Mucosa of descending colon (tissue), 3 donors: Measurements from ENCODE around the gene TBC1D9. TPM values are rescaled to one million over a fixed set of nuclear protein-coding genes. Genes with fewer than 3 reads are reported as not detected.

ENCODE experiments used
- ATAC-seq: fragments of 200-7000 bp; cut with Tn5 transposase; one replicate; pipeline ENCODE4 v1.9.1; 2020; ENCODE audit warnings: mild to moderate bottlenecking, moderate library complexity
- DNase-seq, 3 donors: peaks; one replicate each; pipeline ENCODE4 v3.0.0-alpha.2; 2020
- H3K36me3 ChIP-seq: fragments of 200-600 bp; one replicate; pipeline ENCODE4 v1.8.0; 2021; ENCODE audit warnings: low read depth, mild to moderate bottlenecking
- H3K4me1 ChIP-seq: fragments of 200-600 bp; one replicate; pipeline ENCODE4 v1.8.0; 2021; ENCODE audit warnings: low read depth, mild to moderate bottlenecking
- H3K4me3 ChIP-seq: fragments of 200-600 bp; one replicate; pipeline ENCODE4 v1.8.0; 2021; ENCODE audit warnings: mild to moderate bottlenecking
- H3K9me3 ChIP-seq: fragments of 200-600 bp; one replicate; pipeline ENCODE4 v1.8.0; 2021; ENCODE audit warnings: mild to moderate bottlenecking
- CTCF ChIP-seq: fragments of 200-600 bp; IDR thresholded peaks from one replicate; pipeline ENCODE4 v1.8.0; 2022; ENCODE audit warnings: antibody characterized with exemption, mild to moderate bottlenecking
- intact Hi-C, 2 donors: fragments of 100-400 bp; cut with DNase I in 1 of 2; cut with micrococcal nuclease in 1 of 2; formaldehyde crosslinking; loops; one replicate each; pipeline versions ENCODE4 v1.11.0 to v1.11.1; 2022; cut with DNase I, micrococcal nuclease
- total RNA-seq, 3 donors: library from RNA; stranded (reverse); fragmentation: NEBNext Ultra II Directional in 2 of 3; extraction: Animal tissue kit (Norgen Biotek cat#: 25700) in 2 of 3; gene quantifications; one replicate each; pipeline versions ENCODE4 v1.2.1 to v1.2.4, GENCODE V29; 2021 to 2023
- donor health status: DM: no; HTN: no; CAD: no; lungs with moderate emphysema.
- donor health status: DM: no; HTN: no; CAD: no.
- donor health status: DM: no; HTN: yes; CAD: no.

The TBC1D9 gene
- total RNA-seq, 3 donors from 2014 or later = 9.1 to 20.2 (median 11.6) TPM

- DNase-seq (no peak), ATAC-seq (no peak)
- intact Hi-C loops = no loop called here
- H3K4me3 ChIP-seq = no peak overlapping the region
- no peak for TF ChIP-seq CTCF
- peaks cover 6% of the 10 kb centered on the region for H3K9me3 ChIP-seq
- no peaks in the 10 kb centered on the region for H3K36me3 ChIP-seq
- H3K4me1 ChIP-seq = peaks cover 11% of the 10 kb centered on the region
These were observed 184.6 kb downstream of the TBC1D9 start for GRCh38 chr4:140571620-140572019.

Other genes with a start within 250 kb of the TBC1D9 start
- 10 to 100 TPM; 19.2 to 25.2 (median 21.9) TPM for gene ELMOD2, start 232.2 kb downstream of the TBC1D9 start, total RNA-seq
- gene UCP1, start 187.4 kb downstream of the TBC1D9 start, total RNA-seq = not detected